G401.6 (cell line): ENCODE data around the gene MAPK8IP3.

Experiments
- FAIRE-seq: peaks from 2 replicates; lab custom pipeline; 2012; peaks lifted over from hg19 to GRCh38; lab: Jason Lieb, UNC

Gene MAPK8IP3

DNA sequence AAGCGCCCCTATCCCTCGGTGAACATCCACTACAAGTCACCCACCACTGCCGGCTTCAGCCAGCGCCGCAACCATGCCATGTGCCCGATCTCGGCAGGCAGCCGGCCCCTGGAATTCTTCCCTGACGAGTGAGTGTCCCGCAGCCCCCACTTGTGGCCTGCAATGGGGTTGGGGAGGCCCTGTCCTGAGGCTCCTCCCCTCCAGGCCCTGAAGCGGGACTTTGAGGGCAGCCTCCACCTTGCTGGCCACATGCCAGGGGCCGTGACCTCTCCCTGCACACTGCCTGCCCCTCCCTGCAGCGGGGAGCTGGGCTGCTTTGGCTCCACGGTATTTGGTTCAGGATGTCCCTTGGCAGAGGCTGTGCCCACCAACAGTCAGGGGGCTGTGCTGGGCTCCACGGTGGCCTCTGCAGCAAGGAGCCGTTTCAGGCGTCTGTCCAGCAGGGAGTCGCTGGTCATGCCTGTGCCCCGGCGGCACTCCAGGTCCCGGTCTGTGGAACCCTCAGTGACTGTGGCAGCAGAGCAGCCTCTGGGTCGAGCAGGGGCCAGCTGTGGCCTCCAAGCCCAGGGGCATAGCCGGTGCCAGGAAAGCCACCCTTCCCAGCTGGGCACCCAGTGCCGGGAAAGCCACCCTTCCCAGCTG is 57.0 kb downstream of the MAPK8IP3 start:
- FAIRE-seq, result no peak

- no peak for FAIRE-seq
These were observed 57.8 kb downstream of the MAPK8IP3 start for GRCh38 chr16:1763521-1764511.

DNA sequence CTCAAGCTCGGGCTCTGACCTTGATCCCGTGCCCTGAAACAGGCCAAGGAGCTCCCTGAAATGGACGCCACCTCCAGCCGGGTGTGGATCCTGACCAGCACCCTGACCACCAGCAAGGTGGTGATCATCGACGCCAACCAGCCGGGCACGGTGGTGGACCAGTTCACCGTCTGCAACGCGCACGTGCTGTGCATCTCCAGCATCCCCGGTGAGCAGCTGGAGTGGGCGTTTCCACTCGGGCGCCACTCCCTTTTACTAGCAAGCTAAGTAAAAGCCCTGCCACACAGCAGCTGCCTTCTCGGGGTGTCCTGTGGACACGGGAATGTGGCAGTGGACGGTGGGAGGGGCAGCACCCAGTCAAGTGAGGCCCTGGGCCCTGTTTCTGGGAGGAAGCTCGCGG is 59.0 kb downstream of the MAPK8IP3 start:
- no peak for FAIRE-seq

DNA sequence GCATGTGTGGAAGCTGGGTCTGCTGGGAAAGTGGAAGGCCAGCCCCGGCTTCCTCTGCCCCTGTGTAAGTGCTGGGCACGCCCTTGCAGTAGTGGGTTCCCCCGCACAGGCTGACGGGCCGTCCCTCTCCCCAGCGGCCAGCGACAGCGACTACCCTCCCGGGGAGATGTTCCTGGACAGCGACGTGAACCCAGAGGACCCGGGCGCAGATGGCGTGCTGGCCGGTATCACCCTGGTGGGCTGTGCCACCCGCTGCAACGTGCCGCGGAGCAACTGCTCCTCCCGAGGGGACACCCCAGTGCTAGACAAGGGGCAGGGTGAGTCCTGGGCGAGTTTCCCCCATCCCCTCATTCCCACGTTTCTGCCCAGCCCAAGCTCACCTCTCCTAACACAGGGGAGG is 59.8 kb downstream of the MAPK8IP3 start:
- FAIRE-seq, result no peak

DNA sequence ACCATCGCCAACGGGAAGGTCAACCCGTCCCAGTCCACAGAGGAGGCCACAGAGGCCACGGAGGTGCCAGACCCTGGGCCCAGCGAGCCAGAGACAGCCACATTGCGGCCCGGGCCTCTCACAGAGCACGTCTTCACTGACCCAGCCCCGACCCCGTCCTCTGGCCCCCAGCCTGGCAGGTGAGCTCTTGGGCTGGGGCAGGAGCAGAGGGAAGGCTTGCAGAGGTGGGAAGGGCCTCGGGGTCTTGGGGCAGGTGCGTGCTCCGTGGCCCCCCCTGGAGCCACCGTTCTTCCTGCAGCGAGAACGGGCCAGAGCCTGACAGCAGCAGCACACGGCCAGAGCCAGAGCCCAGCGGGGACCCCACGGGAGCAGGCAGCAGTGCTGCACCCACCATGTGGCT is 60.2 kb downstream of the MAPK8IP3 start:
- FAIRE-seq, result no peak

GRCh38 chr16:1766701-1767100 is 60.7 kb downstream of the MAPK8IP3 start:
- no peak for FAIRE-seq

DNA sequence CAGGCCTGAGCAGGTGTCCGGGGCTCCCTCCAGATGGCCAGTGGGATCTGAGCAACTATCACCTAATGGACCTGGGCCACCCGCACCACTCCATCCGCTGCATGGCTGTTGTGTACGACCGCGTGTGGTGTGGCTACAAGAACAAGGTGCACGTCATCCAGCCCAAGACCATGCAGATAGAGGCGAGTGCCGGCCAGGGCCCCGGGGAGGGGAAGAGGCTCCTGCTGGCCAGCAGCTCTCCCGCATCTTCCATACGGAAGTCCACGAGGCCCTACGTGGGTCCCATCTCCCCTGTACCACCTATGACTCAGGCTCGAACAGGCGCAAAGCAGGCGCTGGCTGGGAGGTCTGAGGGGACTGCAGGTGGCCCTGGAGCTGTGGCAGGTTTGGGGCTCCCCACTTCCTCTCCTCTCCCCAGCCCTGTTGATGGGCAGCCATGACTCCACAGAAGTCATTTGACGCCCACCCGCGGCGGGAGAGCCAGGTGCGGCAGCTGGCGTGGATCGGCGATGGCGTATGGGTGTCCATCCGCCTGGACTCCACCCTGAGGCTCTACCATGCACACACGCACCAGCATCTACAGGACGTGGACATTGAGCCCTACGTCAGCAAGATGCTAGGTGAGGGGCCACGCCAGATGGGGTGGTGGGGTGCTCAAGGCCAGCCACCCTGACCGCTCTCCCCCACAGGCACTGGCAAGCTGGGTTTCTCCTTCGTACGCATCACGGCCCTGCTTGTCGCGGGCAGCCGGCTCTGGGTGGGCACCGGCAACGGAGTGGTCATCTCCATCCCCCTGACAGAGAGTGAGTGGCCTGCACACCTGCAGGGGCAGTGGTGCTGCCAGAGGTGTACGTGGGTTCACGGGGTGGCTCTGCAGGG is 61.4 kb downstream of the MAPK8IP3 start:
- FAIRE-seq, result no peak

- no peak for FAIRE-seq
These were observed 62.2 kb downstream of the MAPK8IP3 start for GRCh38 chr16:1768061-1768766.

DNA sequence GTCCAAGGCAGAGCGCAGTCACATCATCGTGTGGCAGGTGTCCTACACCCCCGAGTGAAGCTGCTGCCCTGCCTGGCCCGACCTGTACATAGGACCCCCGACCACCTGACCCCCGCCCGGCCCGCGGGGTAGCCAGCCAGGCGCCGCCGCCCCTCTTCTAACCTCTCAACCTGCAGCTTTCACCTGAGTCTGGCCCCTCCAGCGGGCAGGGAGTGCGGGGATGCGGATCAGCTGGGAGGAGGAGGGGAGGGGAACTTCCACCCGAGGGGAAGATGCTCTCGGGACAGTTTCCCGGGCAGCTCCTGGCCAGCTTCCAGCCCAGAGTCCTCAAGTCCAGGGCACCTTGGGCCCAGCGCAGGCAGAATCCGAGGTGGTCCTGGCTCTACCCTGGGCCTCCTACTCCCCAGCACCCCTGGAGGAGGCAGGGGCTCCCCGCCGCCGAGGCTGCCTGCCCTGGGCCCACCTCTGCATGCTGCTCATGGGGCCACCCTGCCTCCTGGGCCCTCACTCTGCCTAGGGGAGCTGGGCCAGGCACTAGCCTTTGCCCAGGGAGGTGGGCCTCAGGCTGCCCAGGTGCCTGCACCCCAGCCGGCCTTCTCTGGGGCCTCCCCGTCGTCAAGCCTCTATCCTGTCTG is 62.9 kb downstream of the MAPK8IP3 start:
- no peak for FAIRE-seq

GRCh38 chr16:1769402-1770300 is 63.7 kb downstream of the MAPK8IP3 start:
- no peak for FAIRE-seq

- FAIRE-seq, result no peak
These were observed 64.6 kb downstream of the MAPK8IP3 start for GRCh38 chr16:1770328-1771187.

DNA sequence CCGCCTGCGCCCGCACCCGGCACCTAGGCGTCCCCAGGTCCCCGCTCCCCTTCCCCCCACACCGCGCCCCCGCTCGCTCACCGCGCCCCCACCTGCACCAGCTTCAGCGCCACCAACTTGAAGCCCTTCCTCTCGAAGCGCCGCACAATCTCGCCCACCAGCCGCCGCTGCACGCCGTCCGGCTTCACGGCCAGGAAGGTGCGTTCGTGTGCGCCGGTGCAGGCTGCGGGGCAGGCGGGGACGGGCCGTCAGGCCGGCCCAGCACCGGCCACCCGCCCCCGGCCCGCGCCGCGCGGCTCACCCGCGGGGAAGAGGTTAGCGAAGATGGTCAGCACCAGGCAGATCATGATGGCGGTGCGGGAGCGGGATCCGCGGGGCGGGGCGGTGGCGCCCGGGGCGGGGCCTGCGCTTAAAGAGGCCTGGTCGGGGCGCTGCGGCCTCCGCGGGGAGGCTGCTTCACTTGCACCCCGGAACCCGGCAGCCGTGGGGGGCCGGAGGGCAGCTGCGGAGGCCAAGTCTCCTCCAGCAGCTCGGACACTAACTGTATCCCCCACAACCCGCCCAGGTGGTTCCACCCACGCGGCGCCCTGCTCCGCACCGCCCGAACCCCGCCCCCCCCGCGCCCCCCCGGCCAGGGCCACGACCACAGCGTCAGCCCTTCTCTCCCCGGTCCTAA is 65.3 kb downstream of the MAPK8IP3 start, which contains the start of gene NME3:
Gene NME3, minus strand, starts transcription at position 356 of the 676 bp plus-strand sequence. Its CDS starts 9 bp downstream, at position 347.
- no peak for FAIRE-seq

GRCh38 chr16:1771864-1772361 is 65.9 kb downstream of the MAPK8IP3 start:
- no peak for FAIRE-seq

DNA sequence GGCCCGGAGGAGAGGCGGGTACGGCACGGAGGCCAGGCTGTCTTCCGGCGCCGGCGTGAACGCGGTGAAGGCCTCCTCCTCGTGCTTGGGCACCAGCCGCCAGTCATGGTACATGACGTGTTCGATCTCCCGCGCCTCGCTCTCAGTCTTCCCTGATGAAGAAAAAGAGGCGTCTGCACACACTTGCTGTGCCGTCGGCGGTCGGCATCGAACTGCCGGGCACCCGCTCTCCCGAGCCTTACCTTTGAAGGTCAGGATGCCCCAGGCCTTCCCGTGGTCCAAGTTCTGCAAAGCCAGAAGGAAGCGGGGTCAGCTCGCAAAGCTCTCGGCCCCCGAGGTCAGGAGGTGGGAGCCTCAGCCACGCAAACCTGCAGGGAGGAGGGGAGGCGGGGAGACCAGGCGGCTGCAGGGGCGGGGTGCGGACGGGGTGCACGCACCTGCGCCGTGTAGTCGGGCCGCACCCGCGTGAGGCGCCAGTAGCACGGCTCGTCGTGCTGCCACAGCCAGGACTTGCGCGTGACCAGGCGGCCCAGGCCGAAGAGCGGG is 66.4 kb downstream of the MAPK8IP3 start, which contains the start of gene EME2:
Gene EME2, plus strand, starts transcription at position 449 of the 546 bp plus-strand sequence. CDS start 418 bp downstream, outside the sequence.
- FAIRE-seq, result no peak

GRCh38 chr16:1772908-1773702 is 67.1 kb downstream of the MAPK8IP3 start, which contains the start of gene MRPS34:
Gene MRPS34 (minus strand): TSS chr16:1773134. CDS start chr16:1773119, 15 bp downstream.
- no peak for FAIRE-seq

DNA sequence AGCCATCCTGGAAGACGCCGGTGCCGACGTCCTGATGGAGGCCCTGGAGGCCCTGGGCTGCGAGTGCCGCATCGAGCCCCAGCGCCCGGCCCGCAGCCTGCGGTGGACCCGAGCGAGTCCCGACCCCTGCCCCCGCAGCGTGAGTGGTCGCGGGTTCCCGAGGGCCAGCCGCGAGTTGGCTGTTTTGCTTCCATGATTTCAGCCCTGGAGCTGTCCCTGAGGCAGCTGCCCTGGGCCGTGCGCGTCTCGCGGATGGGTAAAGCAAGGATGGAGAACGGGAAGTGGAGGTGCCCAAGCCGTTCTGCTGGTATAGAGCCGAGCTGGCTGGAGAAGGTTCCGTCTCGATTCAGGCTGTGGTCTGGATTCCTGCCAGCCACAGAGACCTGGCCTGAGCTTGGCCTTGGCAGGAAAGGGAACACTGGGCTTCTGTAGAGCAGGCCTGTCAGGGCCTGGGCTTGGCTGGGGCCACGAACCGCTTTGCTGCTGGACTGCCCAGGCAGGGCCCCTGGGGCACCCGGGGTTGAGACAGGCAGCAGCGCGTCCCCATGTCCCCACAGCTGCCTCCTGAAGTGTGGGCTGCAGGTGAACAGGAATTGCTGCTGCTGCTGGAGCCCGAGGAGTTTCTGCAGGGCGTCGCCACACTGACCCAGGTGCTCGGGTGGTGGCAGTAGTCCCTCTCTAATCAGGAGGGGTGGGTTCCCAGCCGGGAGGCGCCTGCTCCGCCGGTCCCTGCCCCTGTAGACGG is 67.9 kb downstream of the MAPK8IP3 start:
- FAIRE-seq, result no peak
